SU-DHL-6 (cell line): Measurements from ENCODE around the gene CLSTN2.

ENCODE experiments used
- H2AFZ ChIP-seq: fragments of 200-600 bp; sonication (generic); 2 replicates; pipeline ENCODE4 v1.6.1; 2014; ENCODE audit warnings: low read depth, mild to moderate bottlenecking, moderate library complexity, mixed read lengths, antibody characterized with exemption, low read length; ENCODE audit not compliant: severe bottlenecking
- H3F3A ChIP-seq: fragments of 200-600 bp; shearing (Covaris generic); 2 replicates; pipeline ENCODE4 v1.6.0; 2016; ENCODE audit warnings: antibody characterized with exemption, mild to moderate bottlenecking; ENCODE audit not compliant: insufficient read depth
- H3K27ac ChIP-seq: fragments of 200-600 bp; sonication (generic); 2 replicates; pipeline ENCODE4 v1.5.1; 2016; ENCODE audit warnings: low read depth, mild to moderate bottlenecking, low read length, moderate library complexity, mixed read lengths
- H3K27me3 ChIP-seq: fragments of 200-600 bp; sonication (generic), shearing (Covaris generic); 2 replicates; pipeline ENCODE4 v1.6.0; 2014; ENCODE audit warnings: mild to moderate bottlenecking, low read length
- H3K36me3 ChIP-seq: fragments of 200-600 bp; sonication (generic); 2 replicates; pipeline ENCODE4 v1.6.1; 2014; ENCODE audit warnings: mild to moderate bottlenecking, low read length, mixed read lengths
- H3K4me2 ChIP-seq: fragments of 300-600, 200-600 bp; shearing (Covaris generic), sonication (generic); 2 replicates; pipeline ENCODE4 v1.6.0; 2014; ENCODE audit warnings: low read length, low read depth, mild to moderate bottlenecking; ENCODE audit not compliant: poor library complexity, severe bottlenecking
- H3K4me3 ChIP-seq: fragments of 200-600 bp; sonication (generic); 2 replicates; pipeline ENCODE4 v1.5.1; 2014; ENCODE audit warnings: antibody characterized with exemption, low read length, mild to moderate bottlenecking, mixed read lengths; ENCODE audit not compliant: insufficient read depth, poor library complexity, severe bottlenecking
- H3K79me2 ChIP-seq: fragments of 200-600 bp; sonication (generic); 2 replicates; pipeline ENCODE4 v1.6.1; 2014; ENCODE audit warnings: mild to moderate bottlenecking, low read length, moderate library complexity; ENCODE audit not compliant: insufficient read depth
- H3K9ac ChIP-seq: fragments of 200-600 bp; sonication (generic); 2 replicates; pipeline ENCODE4 v1.7.0; 2014; ENCODE audit warnings: mild to moderate bottlenecking, low read length
- H3K9me2 ChIP-seq: fragments of 200-600 bp; sonication (generic); replicated peaks from 2 replicates; pipeline ENCODE4 v1.6.1; 2014; ENCODE audit warnings: low read length; ENCODE audit not compliant: insufficient read depth
- H3K9me3 ChIP-seq: fragments of 200-600 bp; sonication (generic); 2 replicates; pipeline ENCODE4 v1.6.1; 2014; ENCODE audit warnings: low read length, mixed read lengths; ENCODE audit not compliant: insufficient read depth
- H4K20me1 ChIP-seq: fragments of 200-600 bp; sonication (generic); 2 replicates; pipeline ENCODE4 v1.6.1; 2014; ENCODE audit warnings: low read depth, mild to moderate bottlenecking, antibody characterized with exemption, low read length, moderate library complexity, mixed read lengths
- CTCF ChIP-seq: fragments of 200-600 bp; sonication (generic); IDR thresholded peaks from one replicate; pipeline ENCODE4 v1.5.1; 2017; ENCODE audit warnings: antibody characterized with exemption, mild to moderate bottlenecking, low read length, moderate library complexity; ENCODE audit not compliant: insufficient read depth, poor library complexity, severe bottlenecking
- EZH2phosphoT487 ChIP-seq: fragments of 200-600 bp; sonication (generic), shearing (Covaris generic); conservative IDR thresholded peaks from 2 replicates; pipeline ENCODE4 v1.6.1; 2018; ENCODE audit warnings: mild to moderate bottlenecking, antibody characterized with exemption, low read length, moderate library complexity, mixed read lengths

CLSTN2 gene

GRCh38 chr3:140338916-140339315 is 403.9 kb downstream of the CLSTN2 start:
- TF ChIP-seq EZH2phosphoT487 (no peak), CTCF (no peak)
- Histone ChIP-seq H3F3A (no peaks in the 10 kb centered on the region), H3K36me3 (no peaks in the 10 kb centered on the region), H3K79me2 (no peaks in the 10 kb centered on the region), H4K20me1 (no peaks in the 10 kb centered on the region), H3K27ac (no peak overlapping the region), H3K4me3 (no peak overlapping the region), H3K9me3 (no peaks in the 10 kb centered on the region), H3K4me2 (no peak overlapping the region), H3K27me3 (no peaks in the 10 kb centered on the region), H3K9ac (no peak overlapping the region), H2AFZ (no peak overlapping the region), H3K9me2 (no peaks in the 10 kb centered on the region)

GRCh38 chr3:140341203-140341602 is 406.2 kb downstream of the CLSTN2 start:
- H3K4me3 ChIP-seq = no peak overlapping the region
- H3K79me2 ChIP-seq = no peaks in the 10 kb centered on the region
- no peaks in the 10 kb centered on the region for H3K9me3 ChIP-seq
- H3F3A ChIP-seq = no peaks in the 10 kb centered on the region
- no peak overlapping the region for H2AFZ ChIP-seq
- no peak overlapping the region for H3K9ac ChIP-seq
- H3K36me3 ChIP-seq = no peaks in the 10 kb centered on the region
- no peaks in the 10 kb centered on the region for H3K27me3 ChIP-seq
- no peaks in the 10 kb centered on the region for H3K9me2 ChIP-seq
- no peaks in the 10 kb centered on the region for H4K20me1 ChIP-seq
- H3K27ac ChIP-seq = no peak overlapping the region
- TF ChIP-seq EZH2phosphoT487 (no peak), CTCF (no peak)
- no peak overlapping the region for H3K4me2 ChIP-seq

- Histone ChIP-seq H3K9me2 (no peaks in the 10 kb centered on the region), H2AFZ (no peak overlapping the region), H4K20me1 (no peaks in the 10 kb centered on the region), H3K9ac (no peak overlapping the region), H3K4me3 (no peak overlapping the region), H3K27ac (no peak overlapping the region), H3K79me2 (no peaks in the 10 kb centered on the region), H3K4me2 (no peak overlapping the region), H3K36me3 (no peaks in the 10 kb centered on the region), H3F3A (no peaks in the 10 kb centered on the region), H3K9me3 (no peaks in the 10 kb centered on the region), H3K27me3 (no peaks in the 10 kb centered on the region)
- TF ChIP-seq EZH2phosphoT487 = no peak
- TF ChIP-seq CTCF = no peak
Observed at GRCh38 chr3:140341817-140342403, 406.9 kb downstream of the CLSTN2 start.
